H1 (cell line): Measurements from ENCODE around the gene SRSF9. TPM values are rescaled to one million over a fixed set of nuclear protein-coding genes. Genes with fewer than 3 reads are reported as not detected.

Experiments used
- BCL11A ChIP-seq, 2 experiments: IDR thresholded peaks; one replicate each; pipeline ENCODE4 v1.6.1; 2011; ENCODE audit warnings: low read depth in 2 of 2, low read length in 2 of 2, mild to moderate bottlenecking in 2 of 2
- BRCA1 ChIP-seq: IDR thresholded peaks from 2 replicates; pipeline ENCODE4 v1.6.1; 2012; ENCODE audit warnings: low read depth, low read length, improper control_type of control experiment
- CHD1 ChIP-seq: IDR thresholded peaks from 2 replicates; pipeline ENCODE4 v1.6.1; 2012; ENCODE audit warnings: low read depth, low read length, improper control_type of control experiment
- EGR1 ChIP-seq: IDR thresholded peaks from 2 replicates; pipeline ENCODE4 v1.6.1; 2011; ENCODE audit warnings: low read depth, low read length, borderline replicate concordance
- GABPA ChIP-seq: IDR thresholded peaks from 2 replicates; pipeline ENCODE4 v1.6.1; 2011; ENCODE audit warnings: mild to moderate bottlenecking, low read length, moderate library complexity, borderline replicate concordance; ENCODE audit not compliant: insufficient read depth
- NANOG ChIP-seq: IDR thresholded peaks from 2 replicates; pipeline ENCODE4 v1.6.1; 2011; ENCODE audit warnings: low read length, low read depth, mild to moderate bottlenecking, inconsistent platforms; ENCODE audit not compliant: insufficient read depth, poor library complexity, severe bottlenecking
- NRF1 ChIP-seq: IDR thresholded peaks from 2 replicates; pipeline ENCODE4 v1.6.1; 2011; ENCODE audit warnings: mild to moderate bottlenecking, low read depth, low read length, improper control_type of control experiment
- POU5F1 ChIP-seq: IDR thresholded peaks from 2 replicates; pipeline ENCODE4 v1.6.1; 2011; ENCODE audit warnings: low read depth, mild to moderate bottlenecking, low read length, moderate library complexity
- RAD21 ChIP-seq, 2 experiments: IDR thresholded peaks in 1 of 2; conservative IDR thresholded peaks in 1 of 2; 2 replicates each; pipeline ENCODE4 v1.6.1; 2011; ENCODE audit warnings: low read depth in 2 of 2, low read length in 2 of 2, improper control_type of control experiment in 1 of 2, inconsistent platforms in 1 of 2, mild to moderate bottlenecking in 1 of 2, moderate library complexity in 1 of 2
- RXRA ChIP-seq: IDR thresholded peaks from 2 replicates; pipeline ENCODE4 v1.6.1; 2011; ENCODE audit warnings: low read depth, mild to moderate bottlenecking, low read length, moderate library complexity; ENCODE audit not compliant: insufficient read depth
- SIN3A ChIP-seq, 2 experiments: IDR thresholded peaks in 1 of 2; conservative IDR thresholded peaks in 1 of 2; 2 replicates each; pipeline ENCODE4 v1.6.1; 2011 to 2012; ENCODE audit warnings: low read length in 2 of 2, improper control_type of control experiment in 1 of 2, low read depth in 1 of 2, mild to moderate bottlenecking in 1 of 2
- TAF1 ChIP-seq: IDR thresholded peaks from 2 replicates; pipeline ENCODE4 v1.6.1; 2011; ENCODE audit warnings: mild to moderate bottlenecking, low read depth, low read length
- TAF7 ChIP-seq: optimal IDR thresholded peaks from 2 replicates; pipeline ENCODE3; 2011; ENCODE audit warnings: low read depth, mild to moderate bottlenecking, inconsistent platforms, low read length, moderate library complexity, borderline replicate concordance
- TBP ChIP-seq: IDR thresholded peaks from 2 replicates; pipeline ENCODE4 v1.6.1; 2011; ENCODE audit warnings: low read depth, low read length, improper control_type of control experiment
- TCF12 ChIP-seq: IDR thresholded peaks from 2 replicates; pipeline ENCODE4 v1.6.1; 2011; ENCODE audit warnings: low read depth, mild to moderate bottlenecking, low read length
- ZNF274 ChIP-seq: IDR thresholded peaks from 2 replicates; pipeline ENCODE4 v1.7.0; 2012; ENCODE audit warnings: low read length, borderline replicate concordance; ENCODE audit errors: extremely low read depth
- polyA plus RNA-seq, 7 experiments: library from polyadenylated mRNA; depleted of rRNA in 3 of 7; stranded (reverse) in 5 of 7; unstranded in 2 of 7; fragments of >200 nt in 5 of 7; fragments of 200-250 nt in 2 of 7; gene quantifications; 1 replicate in 5 of 7; 2 replicates in 1 of 7; 4 replicates in 1 of 7; pipeline versions ENCODE4 v1.2.1 to v1.2.3, GENCODE V29; 2011 to 2013; ENCODE audit warnings: missing spikeins in 2 of 7, mixed read lengths in 2 of 7
- total RNA-seq: library from RNA; stranded (reverse); fragmentation: NEBNext Ultra II Directional; extraction: Animal tissue kit (Norgen Biotek cat#: 25700); gene quantifications from 2 replicates; pipeline ENCODE4 v1.2.1, GENCODE V29; 2021
- TF ChIP-seq, protein P1 (sequence below): IDR thresholded peaks from 2 replicates; pipeline ENCODE4 v1.6.1; 2012; ENCODE audit warnings: low read length, inconsistent platforms
- TF ChIP-seq, protein P2 (sequence below): IDR thresholded peaks from 2 replicates; pipeline ENCODE4 v1.6.1; 2012; ENCODE audit warnings: inconsistent platforms

Gene SRSF9
- total and polyA plus RNA-seq, 2 of the 8 experiments (the other 6 are each of a cell fraction or from before 2014, with no cell fraction given) = 172 to 304 TPM

- TF ChIP-seq, protein P1, sequence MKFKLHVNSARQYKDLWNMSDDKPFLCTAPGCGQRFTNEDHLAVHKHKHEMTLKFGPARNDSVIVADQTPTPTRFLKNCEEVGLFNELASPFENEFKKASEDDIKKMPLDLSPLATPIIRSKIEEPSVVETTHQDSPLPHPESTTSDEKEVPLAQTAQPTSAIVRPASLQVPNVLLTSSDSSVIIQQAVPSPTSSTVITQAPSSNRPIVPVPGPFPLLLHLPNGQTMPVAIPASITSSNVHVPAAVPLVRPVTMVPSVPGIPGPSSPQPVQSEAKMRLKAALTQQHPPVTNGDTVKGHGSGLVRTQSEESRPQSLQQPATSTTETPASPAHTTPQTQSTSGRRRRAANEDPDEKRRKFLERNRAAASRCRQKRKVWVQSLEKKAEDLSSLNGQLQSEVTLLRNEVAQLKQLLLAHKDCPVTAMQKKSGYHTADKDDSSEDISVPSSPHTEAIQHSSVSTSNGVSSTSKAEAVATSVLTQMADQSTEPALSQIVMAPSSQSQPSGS = no peak
- TF ChIP-seq ZNF274 (no peak), TBP (no peak), RXRA (no peak), TAF7 (no peak), POU5F1 (no peak), SIN3A (conservative IDR thresholded peaks at IDR 0.05 in 1 of 2, IDR thresholded peaks at IDR 0.05 in 1 of 2; ENCODE audit: low read depth in 1 of 2, low read length in 2 of 2) (peak in 1 of 2 experiments; percentile 81; a peak in 1 of 4 replicates), NRF1 (no peak), RAD21 (IDR thresholded peaks at IDR 0.05 in 1 of 2, conservative IDR thresholded peaks at IDR 0.05 in 1 of 2; ENCODE audit: low read depth in 2 of 2, low read length in 2 of 2) (0 out of 4 replicates have a peak, but pooled peaks of 1 of the 2 experiments have one; percentile 7), TAF1 (no peak), GABPA (no peak), BCL11A (IDR thresholded peaks at IDR 0.05; ENCODE audit: low read depth in 2 of 2, low read length in 2 of 2) (no peak), NANOG (no peak), EGR1 (no peak), CHD1 (no peak), TCF12 (no peak), BRCA1 (no peak)
- TF ChIP-seq, protein P2, sequence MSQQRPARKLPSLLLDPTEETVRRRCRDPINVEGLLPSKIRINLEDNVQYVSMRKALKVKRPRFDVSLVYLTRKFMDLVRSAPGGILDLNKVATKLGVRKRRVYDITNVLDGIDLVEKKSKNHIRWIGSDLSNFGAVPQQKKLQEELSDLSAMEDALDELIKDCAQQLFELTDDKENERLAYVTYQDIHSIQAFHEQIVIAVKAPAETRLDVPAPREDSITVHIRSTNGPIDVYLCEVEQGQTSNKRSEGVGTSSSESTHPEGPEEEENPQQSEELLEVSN = no peak
Observed at GRCh38 chr12:120496413-120497340, 27.1 kb upstream of the SRSF9 start (continued).
